Uterus (tissue), 4 donors: ENCODE data around the gene SH3GL2. TPM values are rescaled to one million over a fixed set of nuclear protein-coding genes. Genes with fewer than 3 reads are reported as not detected.

Experiments used
- DNase-seq, 2 donors: peaks; one replicate each; pipeline ENCODE4 v3.0.0-alpha.2; 2019 to 2020
- H3K27ac ChIP-seq, 2 donors: fragments of 200-600 bp; sonication (generic); 1 replicate in 1 of 2; 2 replicates in 1 of 2; pipeline ENCODE4 v1.5.1; 2016 to 2018
- H3K27me3 ChIP-seq, 2 donors: fragments of 200-600 bp; sonication (generic); one replicate each; pipeline ENCODE4 v1.5.1; 2018 to 2019; ENCODE audit warnings: control low read depth in 1 of 2
- H3K36me3 ChIP-seq, 2 donors: fragments of 200-600 bp; sonication (generic); one replicate each; pipeline ENCODE4 v1.5.1; 2019; ENCODE audit warnings: control low read depth in 1 of 2
- H3K4me1 ChIP-seq, 2 donors: fragments of 200-600 bp; sonication (generic); one replicate each; pipeline ENCODE4 v1.5.1; 2018 to 2019; ENCODE audit warnings: control low read depth in 1 of 2
- H3K4me3 ChIP-seq, 2 donors: fragments of 200-600 bp; sonication (generic); 1 replicate in 1 of 2; 2 replicates in 1 of 2; pipeline ENCODE4 v1.5.1; 2018 to 2019; ENCODE audit warnings: mild to moderate bottlenecking in 1 of 2
- H3K9me3 ChIP-seq, 2 donors: fragments of 200-600 bp; sonication (generic); one replicate each; pipeline ENCODE4 v1.5.1; 2019; ENCODE audit warnings: control low read depth in 1 of 2
- POLR2A ChIP-seq, 2 donors: fragments of 450-650 bp; IDR thresholded peaks; one replicate each; pipeline ENCODE4 v1.6.1; 2016; ENCODE audit warnings: antibody characterized with exemption in 2 of 2, mild to moderate bottlenecking in 1 of 2, moderate library complexity in 1 of 2
- intact Hi-C: fragments of 100-400 bp; cut with DNase I; formaldehyde crosslinking; loops from one replicate; pipeline ENCODE4 v1.15.1; 2023; ENCODE audit warnings: low total_unique reads
- total RNA-seq, 4 donors: library from RNA; depleted of rRNA in 3 of 4; stranded (reverse); fragments of >200 nt in 3 of 4; gene quantifications; one replicate each; pipeline versions ENCODE4 v1.1.0 to v1.2.4, GENCODE V29; 2014 to 2023
- TF ChIP-seq, protein P1 (sequence below), 4 experiments: fragments of 200-600 bp in 2 of 4; fragments of 450-650 bp in 2 of 4; sonication (generic) in 2 of 4; IDR thresholded peaks; one replicate each; pipeline ENCODE4 v1.5.1; 2016 to 2019; ENCODE audit warnings: antibody characterized with exemption in 4 of 4, mild to moderate bottlenecking in 2 of 4, moderate library complexity in 1 of 4
- donor health status: DM: yes; HTN: yes; CAD: no.

Gene SH3GL2
- total RNA-seq, 4 donors from 2014 or later = 2.4 to 7.0 (median 2.4) TPM; not detected in 1

DNA sequence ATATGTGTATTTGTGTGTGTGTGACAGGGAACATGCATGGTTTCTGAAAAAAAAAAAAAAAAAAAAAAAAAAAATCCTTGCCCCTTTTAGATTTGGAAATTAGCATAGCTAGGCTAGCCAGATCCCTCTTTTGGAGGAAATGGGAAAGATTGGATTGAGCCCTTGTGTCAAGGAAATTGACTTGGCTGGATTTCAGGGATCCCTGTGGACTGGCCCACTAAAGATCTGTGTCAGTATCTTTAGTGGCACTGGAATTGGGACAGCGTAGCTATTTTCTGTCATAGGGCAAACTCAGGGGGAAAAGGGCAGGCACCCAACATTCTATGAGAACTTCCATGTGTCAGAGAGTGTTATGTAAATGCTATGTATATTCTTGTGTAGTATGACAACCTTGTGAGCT, 35.4 kb downstream of the SH3GL2 start:
- Histone ChIP-seq H3K4me3 (no peak overlapping the region), H3K27ac (no peak overlapping the region), H3K27me3 (no peaks in the 10 kb centered on the region), H3K9me3 (no peaks in the 10 kb centered on the region), H3K4me1 (no peaks in the 10 kb centered on the region), H3K36me3 (no peaks in the 10 kb centered on the region)
- TF ChIP-seq POLR2A (IDR thresholded peaks at IDR 0.05) = no peak
- TF ChIP-seq, protein P1, sequence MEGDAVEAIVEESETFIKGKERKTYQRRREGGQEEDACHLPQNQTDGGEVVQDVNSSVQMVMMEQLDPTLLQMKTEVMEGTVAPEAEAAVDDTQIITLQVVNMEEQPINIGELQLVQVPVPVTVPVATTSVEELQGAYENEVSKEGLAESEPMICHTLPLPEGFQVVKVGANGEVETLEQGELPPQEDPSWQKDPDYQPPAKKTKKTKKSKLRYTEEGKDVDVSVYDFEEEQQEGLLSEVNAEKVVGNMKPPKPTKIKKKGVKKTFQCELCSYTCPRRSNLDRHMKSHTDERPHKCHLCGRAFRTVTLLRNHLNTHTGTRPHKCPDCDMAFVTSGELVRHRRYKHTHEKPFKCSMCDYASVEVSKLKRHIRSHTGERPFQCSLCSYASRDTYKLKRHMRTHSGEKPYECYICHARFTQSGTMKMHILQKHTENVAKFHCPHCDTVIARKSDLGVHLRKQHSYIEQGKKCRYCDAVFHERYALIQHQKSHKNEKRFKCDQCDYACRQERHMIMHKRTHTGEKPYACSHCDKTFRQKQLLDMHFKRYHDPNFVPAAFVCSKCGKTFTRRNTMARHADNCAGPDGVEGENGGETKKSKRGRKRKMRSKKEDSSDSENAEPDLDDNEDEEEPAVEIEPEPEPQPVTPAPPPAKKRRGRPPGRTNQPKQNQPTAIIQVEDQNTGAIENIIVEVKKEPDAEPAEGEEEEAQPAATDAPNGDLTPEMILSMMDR (IDR thresholded peaks at IDR 0.05) = no peak
- intact Hi-C loops = no loop called here
- DNase-seq = no peak

DNA sequence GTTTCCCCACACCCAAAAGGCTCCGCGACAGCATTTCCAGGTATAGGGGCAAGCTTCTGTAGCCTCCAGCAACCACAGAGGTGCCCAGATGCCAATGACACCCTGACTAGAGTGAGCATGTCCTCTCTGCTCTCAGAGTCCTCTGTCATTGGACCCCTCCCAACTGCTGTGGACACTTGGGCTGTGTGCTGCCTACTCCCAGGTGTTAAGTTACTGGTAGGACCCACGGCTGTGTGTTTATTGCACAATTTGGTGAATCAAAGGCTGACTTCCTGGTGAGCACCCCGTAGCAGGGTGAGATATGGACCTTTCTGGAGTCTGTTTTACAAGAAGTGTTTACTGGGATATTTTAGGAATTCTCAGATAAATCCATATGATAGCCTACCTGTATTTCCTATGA, 36.0 kb downstream of the SH3GL2 start:
- no peaks in the 10 kb centered on the region for H3K27me3 ChIP-seq
- DNase-seq = no peak
- H3K9me3 ChIP-seq = no peaks in the 10 kb centered on the region
- no peaks in the 10 kb centered on the region for H3K36me3 ChIP-seq
- TF ChIP-seq, protein P1 (IDR thresholded peaks at IDR 0.05) = no peak
- TF ChIP-seq POLR2A (IDR thresholded peaks at IDR 0.05) = no peak
- H3K4me3 ChIP-seq = no peak overlapping the region
- intact Hi-C loops = no loop called here
- H3K4me1 ChIP-seq = no peaks in the 10 kb centered on the region
- H3K27ac ChIP-seq = no peak overlapping the region

DNA sequence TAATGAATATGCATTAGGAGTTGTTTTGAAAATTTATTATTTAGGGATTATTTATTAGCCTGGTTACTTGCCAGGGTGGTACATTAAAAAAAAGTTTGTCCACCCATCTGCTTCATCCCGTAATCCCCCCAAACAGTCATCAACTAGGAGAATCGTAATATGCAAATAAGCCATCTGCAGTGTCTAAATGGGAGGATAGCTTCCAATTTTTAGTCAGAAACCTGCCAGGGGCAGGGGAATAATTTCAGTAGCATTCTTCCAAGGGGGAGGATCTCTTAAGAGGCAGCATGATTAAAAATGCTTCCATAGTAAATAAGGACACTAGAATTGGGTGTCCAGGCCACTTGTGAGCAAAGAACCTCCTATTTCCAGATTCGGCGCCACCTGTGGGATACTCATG, 43.3 kb downstream of the SH3GL2 start:
- no peaks in the 10 kb centered on the region for H3K9me3 ChIP-seq
- H3K36me3 ChIP-seq = no peaks in the 10 kb centered on the region
- no peak overlapping the region for H3K27ac ChIP-seq
- intact Hi-C loops = no loop called here
- no peak for DNase-seq
- no peaks in the 10 kb centered on the region for H3K27me3 ChIP-seq
- H3K4me1 ChIP-seq = no peaks in the 10 kb centered on the region
- no peak for TF ChIP-seq POLR2A (IDR thresholded peaks at IDR 0.05)
- TF ChIP-seq, protein P1 (IDR thresholded peaks at IDR 0.05) = no peak
- H3K4me3 ChIP-seq = no peak overlapping the region

DNA sequence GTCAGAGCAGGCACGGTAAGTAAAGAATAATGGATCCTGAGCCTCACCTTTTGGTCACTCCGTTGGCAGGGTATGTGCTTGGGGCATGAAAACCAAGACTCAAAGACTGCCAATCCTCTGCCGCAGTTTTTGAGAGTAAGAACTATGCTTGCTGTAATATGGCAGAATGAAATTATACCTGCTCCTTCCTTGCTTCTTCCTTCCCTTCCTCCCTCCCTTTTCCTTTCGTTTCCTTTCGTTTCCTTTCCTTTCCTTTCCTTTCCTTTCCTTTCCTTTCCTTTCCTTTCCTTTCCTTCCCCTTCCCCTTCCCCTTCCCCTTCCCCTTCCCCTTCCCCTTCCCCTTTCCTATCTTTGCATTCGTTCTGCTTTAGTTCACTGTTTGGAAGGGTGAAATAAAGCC, 43.9 kb downstream of the SH3GL2 start:
- H3K27ac ChIP-seq = no peak overlapping the region
- no peaks in the 10 kb centered on the region for H3K27me3 ChIP-seq
- TF ChIP-seq, protein P1 (IDR thresholded peaks at IDR 0.05) = no peak
- no peak for TF ChIP-seq POLR2A (IDR thresholded peaks at IDR 0.05)
- H3K9me3 ChIP-seq = no peaks in the 10 kb centered on the region
- no peaks in the 10 kb centered on the region for H3K36me3 ChIP-seq
- no peaks in the 10 kb centered on the region for H3K4me1 ChIP-seq
- intact Hi-C loops = no loop called here
- DNase-seq = no peak
- H3K4me3 ChIP-seq = no peak overlapping the region

DNA sequence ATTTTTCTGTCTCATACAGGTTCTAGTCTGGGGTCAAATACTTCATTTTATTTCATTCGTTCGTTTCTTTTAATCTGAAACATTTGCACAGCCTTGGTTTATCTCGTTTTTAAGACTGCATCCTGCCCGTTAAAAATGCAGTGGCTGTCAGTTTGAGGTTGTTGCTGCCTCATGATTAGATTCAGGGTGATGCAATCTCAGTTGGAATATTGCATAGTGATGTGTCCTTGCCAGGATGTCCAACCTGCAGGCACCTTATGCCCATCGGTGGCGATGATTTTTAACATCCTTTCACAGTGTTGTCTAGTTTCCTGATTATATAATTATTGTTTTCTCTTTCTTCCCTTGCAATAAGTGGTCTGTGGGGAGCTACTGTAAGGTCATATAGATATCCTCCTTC, 45.1 kb downstream of the SH3GL2 start:
- no peak for TF ChIP-seq POLR2A (IDR thresholded peaks at IDR 0.05)
- TF ChIP-seq, protein P1 (IDR thresholded peaks at IDR 0.05) = no peak
- no peaks in the 10 kb centered on the region for H3K27me3 ChIP-seq
- no peak for DNase-seq
- H3K36me3 ChIP-seq = no peaks in the 10 kb centered on the region
- intact Hi-C loops = no loop called here
- no peak overlapping the region for H3K4me3 ChIP-seq
- no peak overlapping the region for H3K27ac ChIP-seq
- H3K9me3 ChIP-seq = no peaks in the 10 kb centered on the region
- H3K4me1 ChIP-seq = no peaks in the 10 kb centered on the region
